Measurements from ENCODE around the gene C6orf89.

Gene C6orf89, protein sequence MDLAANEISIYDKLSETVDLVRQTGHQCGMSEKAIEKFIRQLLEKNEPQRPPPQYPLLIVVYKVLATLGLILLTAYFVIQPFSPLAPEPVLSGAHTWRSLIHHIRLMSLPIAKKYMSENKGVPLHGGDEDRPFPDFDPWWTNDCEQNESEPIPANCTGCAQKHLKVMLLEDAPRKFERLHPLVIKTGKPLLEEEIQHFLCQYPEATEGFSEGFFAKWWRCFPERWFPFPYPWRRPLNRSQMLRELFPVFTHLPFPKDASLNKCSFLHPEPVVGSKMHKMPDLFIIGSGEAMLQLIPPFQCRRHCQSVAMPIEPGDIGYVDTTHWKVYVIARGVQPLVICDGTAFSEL

DNA sequence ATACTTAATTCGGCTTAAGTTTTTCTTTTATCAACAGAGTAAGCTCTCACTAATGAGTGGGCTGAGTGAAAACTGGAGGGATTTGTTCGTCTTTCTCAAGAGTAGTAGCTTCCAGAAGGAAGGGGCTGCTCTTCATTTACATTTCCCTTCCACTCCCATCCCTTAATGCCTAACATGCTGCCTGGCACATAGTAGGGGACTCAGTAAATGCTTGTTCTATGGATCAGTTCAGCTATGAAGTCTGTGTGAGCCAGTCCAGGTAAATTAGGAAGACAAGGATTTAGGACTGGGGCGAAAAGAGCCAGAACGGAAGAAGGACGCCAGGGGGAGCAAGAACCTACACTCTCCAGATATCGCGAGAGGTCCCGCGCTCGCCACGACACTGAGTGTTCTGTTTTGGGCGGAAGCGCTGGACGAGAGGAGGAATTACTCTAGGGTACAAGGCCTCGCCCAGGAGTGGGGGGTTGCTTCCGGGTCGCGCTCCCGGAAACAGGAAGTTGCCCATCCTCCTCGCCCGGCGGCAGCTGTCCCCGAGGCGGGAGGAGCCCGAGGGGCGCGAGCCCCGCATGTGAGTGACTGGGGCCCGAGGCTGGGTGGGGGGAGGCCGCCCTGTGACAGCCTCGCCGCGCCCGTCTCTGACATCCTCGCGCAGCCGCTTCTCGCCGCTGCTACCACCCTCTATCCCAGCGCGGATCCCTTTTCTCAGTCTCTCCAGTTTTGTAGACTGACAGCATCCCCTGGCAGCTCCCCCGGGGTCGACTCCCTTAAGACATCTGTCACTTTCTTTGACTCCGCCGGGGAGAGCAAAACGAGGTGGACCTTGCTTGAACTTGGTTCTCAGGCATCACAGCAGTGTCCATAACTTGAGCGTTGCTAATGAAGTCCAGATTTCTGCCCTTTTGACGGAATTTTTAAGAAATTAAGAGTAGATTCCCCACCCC, at the start of gene C6orf89:
Gene C6orf89 (plus strand): TSS at position 492 of the 941 bp plus-strand sequence. CDS start 13,493 bp downstream, outside the sequence.
- DNase-seq, result peak; percentile 98

DNA sequence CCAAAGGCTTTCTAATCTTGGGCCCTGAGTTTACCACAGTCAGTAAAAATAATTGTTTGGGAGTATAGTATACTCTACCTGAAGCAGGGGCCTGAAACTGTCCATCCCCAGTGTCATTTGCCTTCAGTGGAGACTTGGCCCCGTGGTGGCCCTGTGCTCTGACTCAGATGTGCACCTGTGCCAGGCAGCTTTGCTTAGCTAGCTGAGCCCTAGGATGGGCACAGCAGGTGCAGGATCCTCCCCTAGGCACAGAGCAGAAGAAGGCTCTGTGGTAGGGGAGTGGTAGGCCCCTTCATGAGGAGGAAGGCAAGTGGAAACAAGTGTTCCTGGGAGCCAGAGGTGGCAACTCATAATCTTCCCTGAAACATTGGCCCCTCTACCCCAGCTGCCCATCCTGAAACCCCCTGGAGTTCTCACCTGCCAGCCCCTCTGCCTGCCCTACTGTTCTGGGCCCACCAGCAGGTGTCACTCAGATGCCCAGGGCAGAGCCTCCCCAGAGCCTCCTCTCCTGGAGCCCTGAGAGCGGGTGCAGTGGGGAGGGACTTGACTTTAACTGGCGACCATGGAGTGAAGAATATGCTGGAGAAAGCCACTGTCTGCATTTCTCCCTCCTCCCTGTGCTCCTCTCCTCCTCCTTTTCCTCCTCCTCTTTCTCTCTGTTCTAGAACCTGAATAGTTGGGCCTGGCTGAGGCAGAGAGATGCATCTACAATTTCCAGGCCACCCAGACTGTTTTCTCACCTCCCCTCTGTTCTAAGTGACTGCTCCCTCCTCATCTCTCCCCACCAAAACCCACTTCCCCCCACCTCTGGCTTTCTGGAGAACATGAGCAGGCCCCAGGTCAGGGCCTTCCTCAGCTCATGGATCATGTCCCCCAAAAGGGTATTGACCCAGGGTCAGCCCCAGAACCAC, 49.4 kb upstream of the C6orf89 start:
- DNase-seq, result no peak

DNA sequence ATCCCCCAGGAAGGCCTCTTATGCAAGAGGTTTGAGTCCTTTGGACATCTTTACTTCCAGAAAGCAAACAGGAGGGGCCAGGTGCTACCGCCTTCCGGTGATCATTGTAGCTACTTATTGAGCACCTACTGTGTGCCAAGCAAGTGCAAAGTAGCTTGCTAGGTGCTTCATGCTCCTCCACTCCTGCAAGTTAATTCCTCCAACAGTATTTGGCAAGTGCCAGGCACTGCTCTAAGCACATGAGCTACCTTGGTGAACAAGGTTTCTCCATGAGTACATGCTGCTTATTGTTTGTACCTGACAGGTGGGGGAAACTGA, 48.8 kb upstream of the C6orf89 start:
- DNase-seq, result no peak

DNA sequence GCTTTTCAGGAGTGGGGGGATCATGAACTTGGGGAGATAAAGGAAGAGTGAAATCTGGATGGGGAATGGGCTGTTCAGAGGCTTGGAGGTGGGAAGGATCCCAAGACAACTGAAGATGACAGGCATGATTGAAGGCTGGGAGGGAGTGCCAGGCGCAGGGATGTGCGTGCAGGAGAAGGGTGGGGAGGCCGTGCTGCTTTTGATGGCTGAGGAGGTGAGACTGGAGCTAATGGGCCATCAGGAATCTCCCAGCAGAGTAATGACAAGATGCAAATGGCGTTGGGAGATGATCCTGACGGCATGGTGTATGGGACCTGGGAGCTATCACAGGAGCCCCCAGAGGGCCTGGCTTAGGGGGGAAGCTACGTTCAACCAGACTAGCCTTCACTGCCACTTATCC, 48.1 kb upstream of the C6orf89 start:
- no peak for DNase-seq

GRCh38 chr6:36838896-36839748, 46.6 kb upstream of the C6orf89 start, which contains the start of gene CPNE5:
CPNE5 (minus strand) TSS chr6:36839444; CDS start chr6:36839377, 67 bp downstream.
- no peak for DNase-seq

- no peak for DNase-seq
These were observed 45.9 kb upstream of the C6orf89 start for GRCh38 chr6:36839749-36840431.

GRCh38 chr6:36840432-36841403, 45.0 kb upstream of the C6orf89 start:
- no peak for DNase-seq

GRCh38 chr6:36841756-36842155, 44.0 kb upstream of the C6orf89 start:
- DNase-seq, result no peak

- DNase-seq, result no peak
These were observed 42.6 kb upstream of the C6orf89 start for GRCh38 chr6:36843170-36843569.

DNA sequence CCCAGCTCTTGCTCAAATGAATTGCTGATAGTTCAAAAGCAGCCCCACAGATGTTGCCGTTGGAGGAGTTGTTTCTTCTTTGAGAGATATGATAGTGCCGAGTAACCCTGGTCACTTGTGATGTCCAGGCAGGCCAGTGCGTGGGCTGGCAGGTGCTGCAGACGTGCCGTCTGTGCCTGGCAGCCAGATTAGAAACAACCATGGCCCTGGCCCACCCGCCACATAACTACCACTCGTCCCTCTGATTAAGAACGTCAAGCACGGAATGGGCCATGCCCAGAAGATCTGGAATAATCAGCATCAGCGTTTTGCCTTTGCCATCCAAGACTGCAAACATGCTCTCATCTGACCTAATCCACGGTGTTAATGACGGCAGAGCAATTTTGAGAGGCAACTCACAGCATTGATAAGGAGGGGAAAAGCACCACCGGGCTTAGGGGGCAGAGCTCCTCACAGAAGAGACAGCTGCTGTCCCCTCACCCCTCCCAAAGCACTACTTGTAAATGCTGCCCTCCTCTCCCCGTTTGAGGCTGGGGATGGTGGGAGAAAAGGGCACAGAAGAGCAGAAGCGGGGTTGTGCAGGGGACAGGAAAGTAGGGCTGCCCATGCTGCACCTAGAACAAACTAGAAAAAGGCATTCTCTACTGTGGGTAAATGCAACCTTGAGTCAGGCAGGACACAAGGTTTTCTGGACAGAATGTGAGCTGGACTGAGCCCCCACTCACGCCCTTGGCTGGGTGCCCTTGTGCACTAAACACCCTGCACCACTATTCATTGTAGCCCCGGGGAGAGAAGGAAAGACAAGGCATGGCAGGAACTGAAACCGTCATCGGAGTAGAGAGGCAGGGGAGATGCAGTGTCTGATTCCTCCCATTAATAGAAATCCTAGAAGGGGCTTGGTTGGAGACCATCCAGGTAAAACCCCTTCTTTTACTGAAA, 41.3 kb upstream of the C6orf89 start:
- DNase-seq, result no peak

DNA sequence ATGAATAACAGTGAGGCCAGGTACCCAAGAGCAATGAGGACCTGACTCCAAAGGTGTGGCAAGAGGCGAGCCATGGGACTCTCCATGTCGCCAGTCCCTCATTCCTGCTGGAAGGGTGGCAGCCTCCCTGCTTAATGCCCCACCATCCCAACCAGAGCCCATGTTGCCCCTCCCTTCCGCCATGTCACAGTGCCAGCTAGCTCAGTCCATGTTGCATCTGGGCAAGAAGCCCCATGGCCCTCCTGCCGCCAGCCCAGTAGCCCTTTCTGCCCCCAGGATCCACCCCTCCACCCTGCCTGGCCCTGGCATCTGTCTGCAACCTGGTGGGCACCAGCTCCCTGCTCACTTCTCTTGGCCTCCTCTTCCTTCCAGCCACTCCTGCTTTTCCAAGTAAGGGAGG, 40.5 kb upstream of the C6orf89 start:
- no peak for DNase-seq

- no peak for DNase-seq
These were observed 38.6 kb upstream of the C6orf89 start for GRCh38 chr6:36847152-36847551.

- no peak for DNase-seq
These were observed 37.8 kb upstream of the C6orf89 start for GRCh38 chr6:36847991-36848390.

DNA sequence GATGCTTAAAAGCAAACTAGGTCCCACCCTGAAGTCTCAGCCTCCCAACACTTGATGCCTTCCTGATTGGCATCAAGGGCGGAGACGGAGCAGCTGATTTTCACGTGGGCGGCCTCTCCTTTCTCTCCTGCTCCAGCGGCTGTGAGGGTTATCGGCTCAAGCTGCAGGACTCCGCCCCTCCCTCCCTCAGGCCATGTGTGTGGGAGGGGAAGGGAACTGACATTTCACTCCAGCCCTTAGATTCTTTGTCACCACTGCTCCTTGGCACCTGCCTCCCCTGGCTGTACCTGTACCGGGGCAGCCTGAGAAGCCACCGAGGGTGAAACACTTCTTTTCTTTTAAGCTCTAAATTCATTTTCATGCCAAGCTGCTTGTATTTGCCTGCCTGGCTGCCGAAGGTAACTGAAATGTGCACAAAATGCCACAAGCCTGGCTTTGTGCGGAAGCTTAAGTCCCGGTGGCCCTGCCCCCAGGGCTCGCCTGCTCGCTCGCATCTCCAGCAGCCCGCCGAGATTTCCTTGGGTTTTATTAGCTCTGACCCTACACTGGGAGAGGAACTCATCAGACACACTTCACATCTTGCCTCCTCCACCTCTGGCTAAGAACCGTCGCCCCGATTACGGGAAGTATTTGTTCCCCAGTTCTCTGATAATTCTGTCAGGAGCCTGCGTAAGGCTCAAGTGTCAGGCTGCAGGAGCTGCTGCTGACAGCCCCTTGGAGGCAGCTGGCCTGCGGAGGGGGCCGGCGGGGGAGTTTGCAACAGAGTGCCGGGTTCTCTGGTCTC, 36.9 kb upstream of the C6orf89 start:
- peak; percentile 65 for DNase-seq

DNA sequence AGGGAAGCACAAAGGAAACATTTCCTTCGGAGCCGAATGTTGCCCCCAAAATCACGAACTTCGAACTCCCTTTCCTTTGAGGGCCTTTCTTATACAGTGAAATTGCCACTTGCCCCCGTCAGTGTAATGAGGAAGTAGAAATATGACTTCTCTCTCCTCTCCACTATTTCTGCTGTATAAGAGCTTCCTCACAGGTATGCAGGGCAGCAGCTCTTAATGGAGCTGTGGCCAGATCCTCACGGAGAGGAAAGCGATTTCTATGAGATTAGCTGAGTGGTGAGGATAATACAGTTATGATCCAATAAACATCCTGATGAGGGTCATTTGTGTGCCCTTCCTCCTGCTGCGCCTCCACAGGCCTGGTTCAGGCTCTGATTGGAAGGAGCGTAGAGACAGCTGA, 35.7 kb upstream of the C6orf89 start:
- DNase-seq, result no peak

GRCh38 chr6:36851149-36851614, 34.6 kb upstream of the C6orf89 start:
- DNase-seq, result no peak

GRCh38 chr6:36851626-36852025, 34.1 kb upstream of the C6orf89 start:
- DNase-seq, result no peak

Data from NCI-H526 treated with DMSO at 0.1 percent for 48 hours (cell line).